CD4-positive, alpha-beta T cell treated with Interleukin-4 for 1 hour (primary cell): ENCODE data around the gene DCPS.
"Not testable (repeated sequence)": the region's sequence is repeated elsewhere in the genome, so short reads cannot be mapped to it uniquely, and the experiment has no call there.

Source experiments
- DNase-seq, 2 donors: peaks; one replicate each; pipeline ENCODE4 v3.0.0-alpha.2; 2020 to 2022

The DCPS gene

GRCh38 chr11:126290887-126291286, 13.0 kb upstream of the DCPS start:
- no peak for DNase-seq

GRCh38 chr11:126293726-126294125, 10.1 kb upstream of the DCPS start:
- DNase-seq, result no peak

- no peak for DNase-seq
These were observed 6.9 kb upstream of the DCPS start for GRCh38 chr11:126297004-126297403.

GRCh38 chr11:126304457-126305075, 706 bp downstream of the DCPS start:
- no peak for DNase-seq

GRCh38 chr11:126305699-126306098, 1.8 kb downstream of the DCPS start:
- no peak for DNase-seq

- DNase-seq, result no peak
These were observed 3.8 kb downstream of the DCPS start for GRCh38 chr11:126307706-126308105.

GRCh38 chr11:126308271-126308671, 4.4 kb downstream of the DCPS start:
- DNase-seq, result no peak

- not testable (repeated sequence) for DNase-seq
These were observed 4.9 kb downstream of the DCPS start for GRCh38 chr11:126308771-126309170.

- DNase-seq, result peak; percentile 61 to 69
These were observed 6.5 kb downstream of the DCPS start for GRCh38 chr11:126310200-126310991.

- no peak for DNase-seq
These were observed 7.1 kb downstream of the DCPS start for GRCh38 chr11:126310992-126311310.

GRCh38 chr11:126311401-126312291, 7.8 kb downstream of the DCPS start:
- DNase-seq, result no peak

GRCh38 chr11:126312961-126313360, 9.1 kb downstream of the DCPS start:
- DNase-seq, result no peak

- DNase-seq, result no peak
These were observed 10.0 kb downstream of the DCPS start for GRCh38 chr11:126313826-126314225.

GRCh38 chr11:126317432-126317755, 13.5 kb downstream of the DCPS start:
- DNase-seq, result no peak

- no peak for DNase-seq
These were observed 14.1 kb downstream of the DCPS start for GRCh38 chr11:126317756-126318573.

- DNase-seq, result no peak
These were observed 14.9 kb downstream of the DCPS start for GRCh38 chr11:126318574-126319373.

GRCh38 chr11:126319374-126319740, 15.5 kb downstream of the DCPS start:
- DNase-seq, result no peak

- no peak for DNase-seq
These were observed 19.1 kb downstream of the DCPS start for GRCh38 chr11:126322996-126323395.

- no peak for DNase-seq
These were observed 23.6 kb downstream of the DCPS start for GRCh38 chr11:126327281-126328000.

- no peak for DNase-seq
These were observed 24.1 kb downstream of the DCPS start for GRCh38 chr11:126328001-126328390.

- DNase-seq, result no peak
These were observed 24.6 kb downstream of the DCPS start for GRCh38 chr11:126328444-126328843.
